H1 (cell line): ENCODE results near the gene YIPF1. TPM values are rescaled to one million over a fixed set of nuclear protein-coding genes. Genes with fewer than 3 reads are reported as not detected.

Experiments
- CTCF ChIA-PET: fragments of 300-600 bp; sonication (Branson Sonifier 250); formaldehyde crosslinking; loops from one replicate; lab custom pipeline; 2021; ENCODE audit not compliant: partially characterized antibody; lab: Charles Lee
- POLR2A ChIA-PET: fragments of 300-600 bp; sonication (Branson Sonifier 250); formaldehyde crosslinking; loops from one replicate; lab custom pipeline; 2021; ENCODE audit warnings: inconsistent platforms; ENCODE audit not compliant: partially characterized antibody; lab: Charles Lee
- DNase-seq, 2 experiments: peaks; one replicate each; pipeline versions ENCODE4 v3.0.0 to v3.0.0-alpha.2; 2010 to 2022; ENCODE audit warnings: low spot score in 2 of 2, low read depth in 1 of 2, mixed read lengths in 1 of 2
- FAIRE-seq: peaks from 2 replicates; lab custom pipeline; 2011; peaks lifted over from hg19 to GRCh38; lab: Jason Lieb, UNC
- H2AFZ ChIP-seq: 2 replicates; pipeline ENCODE4 v1.8.1; 2012; ENCODE audit warnings: low read length, inconsistent platforms
- H2AK5ac ChIP-seq: 2 replicates; pipeline ENCODE4 v1.6.1; 2013; ENCODE audit warnings: low read depth, low read length
- H2BK120ac ChIP-seq: replicated peaks from 2 replicates; pipeline ENCODE3; 2013; ENCODE audit warnings: low read depth, low read length, inconsistent platforms
- H2BK12ac ChIP-seq: 2 replicates; pipeline ENCODE4 v1.6.1; 2013; ENCODE audit warnings: low read depth, low read length
- H2BK15ac ChIP-seq: 2 replicates; pipeline ENCODE4 v1.6.1; 2013; ENCODE audit warnings: low read length
- H2BK20ac ChIP-seq: 2 replicates; pipeline ENCODE4 v1.6.1; 2013; ENCODE audit warnings: low read length
- H2BK5ac ChIP-seq: 2 replicates; pipeline ENCODE4 v1.6.1; 2013; ENCODE audit warnings: low read depth, low read length
- H3K14ac ChIP-seq: 2 replicates; pipeline ENCODE4 v1.6.1; 2013; ENCODE audit warnings: inconsistent platforms; ENCODE audit not compliant: insufficient read length
- H3K18ac ChIP-seq: 2 replicates; pipeline ENCODE4 v1.6.1; 2013; ENCODE audit warnings: low read length; ENCODE audit errors: extremely low read depth
- H3K23ac ChIP-seq: 2 replicates; pipeline ENCODE4 v1.6.1; 2013; ENCODE audit warnings: inconsistent platforms; ENCODE audit not compliant: insufficient read length
- H3K23me2 ChIP-seq: 2 replicates; pipeline ENCODE4 v1.6.1; 2013; ENCODE audit warnings: low read depth, low read length
- H3K27ac ChIP-seq: 2 replicates; pipeline ENCODE4 v1.6.1; 2011; ENCODE audit warnings: low read depth, low read length, inconsistent platforms
- H3K27me3 ChIP-seq, 4 experiments: replicated peaks in 1 of 4; 1 replicate in 1 of 4; 2 replicates in 3 of 4; pipeline versions ENCODE4 v1.6.1 to v1.8.1; 2011 to 2013; ENCODE audit warnings: low read length in 3 of 4, mild to moderate bottlenecking in 3 of 4, inconsistent platforms in 2 of 4, mixed read lengths in 2 of 4, moderate library complexity in 1 of 4; ENCODE audit not compliant: control insufficient read depth in 3 of 4, insufficient read depth in 3 of 4; ENCODE audit errors: extremely low read depth in 1 of 4
- H3K36me3 ChIP-seq, 4 experiments: 2 replicates each; pipeline versions ENCODE4 v1.6.1 to v1.8.1; 2011 to 2013; ENCODE audit warnings: mild to moderate bottlenecking in 4 of 4, low read length in 3 of 4, moderate library complexity in 2 of 4, control low read depth in 1 of 4, inconsistent platforms in 1 of 4; ENCODE audit not compliant: insufficient read depth in 4 of 4, control insufficient read depth in 2 of 4
- H3K4ac ChIP-seq: replicated peaks from 2 replicates; pipeline ENCODE3; 2013; ENCODE audit warnings: low read length, low read depth, mixed read lengths, inconsistent platforms; ENCODE audit not compliant: insufficient read length
- H3K4me1 ChIP-seq, 4 experiments: replicated peaks in 1 of 4; 1 replicate in 1 of 4; 2 replicates in 3 of 4; pipeline versions ENCODE4 v1.6.1 to v1.8.1; 2011 to 2013; ENCODE audit warnings: low read length in 3 of 4, inconsistent platforms in 2 of 4, mixed read lengths in 1 of 4; ENCODE audit not compliant: insufficient read depth in 4 of 4, control insufficient read depth in 3 of 4
- H3K4me2 ChIP-seq, 2 experiments: 2 replicates each; pipeline versions ENCODE4 v1.6.1 to v1.8.1; 2011 to 2013; ENCODE audit warnings: low read depth in 2 of 2, low read length in 2 of 2, control low read depth in 1 of 2, inconsistent platforms in 1 of 2, mild to moderate bottlenecking in 1 of 2; ENCODE audit not compliant: insufficient read depth in 1 of 2
- H3K4me3 ChIP-seq, 4 experiments: fragments of 200-600, 300-600 bp in 1 of 4; sonication (generic), shearing (Covaris generic), sonication (Bioruptor Twin) in 1 of 4; 2 replicates each; pipeline versions ENCODE4 v1.5.1 to v1.8.1; 2011 to 2016; ENCODE audit warnings: low read length in 4 of 4, low read depth in 3 of 4, control low read depth in 2 of 4, inconsistent platforms in 2 of 4, mild to moderate bottlenecking in 2 of 4, mixed read lengths in 1 of 4, moderate library complexity in 1 of 4; ENCODE audit not compliant: insufficient read depth in 2 of 4; ENCODE audit errors: extremely low read depth in 1 of 4
- H3K56ac ChIP-seq: replicated peaks from 2 replicates; pipeline ENCODE3; 2013; ENCODE audit warnings: low read depth, mild to moderate bottlenecking, mixed read lengths, low read length, inconsistent platforms; ENCODE audit not compliant: insufficient read length
- H3K79me1 ChIP-seq: 2 replicates; pipeline ENCODE4 v1.6.1; 2013; ENCODE audit warnings: low read depth, low read length, control low read depth
- H3K79me2 ChIP-seq, 2 experiments: 2 replicates each; pipeline versions ENCODE4 v1.6.1 to v1.8.1; 2012 to 2013; ENCODE audit warnings: low read length in 2 of 2, mild to moderate bottlenecking in 2 of 2, inconsistent platforms in 1 of 2; ENCODE audit not compliant: insufficient read depth in 2 of 2, control insufficient read depth in 1 of 2
- H3K9ac ChIP-seq, 4 experiments: replicated peaks in 1 of 4; 1 replicate in 1 of 4; 2 replicates in 3 of 4; pipeline versions ENCODE4 v1.6.1 to v1.8.1; 2011 to 2013; ENCODE audit warnings: low read depth in 3 of 4, low read length in 3 of 4, control low read depth in 2 of 4, mild to moderate bottlenecking in 2 of 4, moderate library complexity in 2 of 4, inconsistent platforms in 1 of 4; ENCODE audit errors: extremely low read depth in 1 of 4
- H3K9me3 ChIP-seq, 2 experiments: 2 replicates each; pipeline versions ENCODE4 v1.6.1 to v1.8.1; 2012 to 2013; ENCODE audit warnings: mild to moderate bottlenecking in 2 of 2, moderate library complexity in 2 of 2, control low read depth in 1 of 2, inconsistent platforms in 1 of 2, low read depth in 1 of 2, low read length in 1 of 2, mixed read lengths in 1 of 2; ENCODE audit not compliant: insufficient read depth in 2 of 2
- H4K20me1 ChIP-seq, 2 experiments: replicated peaks in 1 of 2; 2 replicates each; pipeline versions ENCODE3 to v1.8.1; 2011 to 2013; ENCODE audit warnings: inconsistent platforms in 2 of 2, low read length in 2 of 2, mild to moderate bottlenecking in 1 of 2; ENCODE audit not compliant: insufficient read depth in 2 of 2, control insufficient read depth in 1 of 2
- H4K5ac ChIP-seq: 2 replicates; pipeline ENCODE4 v1.6.1; 2013; ENCODE audit warnings: low read length, low read depth, mixed read lengths, inconsistent platforms; ENCODE audit not compliant: insufficient read length
- H4K8ac ChIP-seq: 2 replicates; pipeline ENCODE4 v1.8.0; 2013; ENCODE audit warnings: mild to moderate bottlenecking, moderate library complexity, low read length, inconsistent platforms; ENCODE audit not compliant: insufficient read depth; ENCODE audit errors: extremely low read depth
- H4K91ac ChIP-seq: replicated peaks from 2 replicates; pipeline ENCODE3; 2013; ENCODE audit warnings: low read length, mixed read lengths, inconsistent platforms; ENCODE audit not compliant: insufficient read length
- WGBS, 2 experiments: shearing (Covaris generic) in 1 of 2; methylation state at CpG; one replicate each; pipeline versions ENCODE4 v1.1.6 to v1.1.7; 2013 to 2015; ENCODE audit warnings: low lambda C conversion rate in 2 of 2, mixed read lengths in 2 of 2, inconsistent platforms in 1 of 2, low coverage in 1 of 2, missing lambda C conversion rate in 1 of 2; ENCODE audit not compliant: insufficient replicate concordance in 2 of 2, insufficient coverage in 1 of 2, insufficient read length in 1 of 2; ENCODE audit errors: extremely low coverage in 1 of 2, missing lambda C conversion rate in 1 of 2; 5-methylcytosine and 5-hydroxymethylcytosine counted together
- polyA plus RNA-seq, 7 experiments: library from polyadenylated mRNA; depleted of rRNA in 3 of 7; stranded (reverse) in 5 of 7; unstranded in 2 of 7; fragments of >200 nt in 5 of 7; fragments of 200-250 nt in 2 of 7; gene quantifications; 1 replicate in 5 of 7; 2 replicates in 1 of 7; 4 replicates in 1 of 7; pipeline versions ENCODE4 v1.2.1 to v1.2.3, GENCODE V29; 2011 to 2013; ENCODE audit warnings: missing spikeins in 2 of 7, mixed read lengths in 2 of 7
- total RNA-seq: library from RNA; stranded (reverse); fragmentation: NEBNext Ultra II Directional; extraction: Animal tissue kit (Norgen Biotek cat#: 25700); gene quantifications from 2 replicates; pipeline ENCODE4 v1.2.1, GENCODE V29; 2021
- TF ChIP-seq, protein P1 (sequence below), 3 experiments: IDR thresholded peaks; 1 replicate in 2 of 3; 2 replicates in 1 of 3; pipeline versions ENCODE4 v1.5.1 to v1.6.1; 2011; ENCODE audit warnings: low read length in 3 of 3, mild to moderate bottlenecking in 3 of 3, inconsistent platforms in 2 of 3, low read depth in 1 of 3, moderate library complexity in 1 of 3; ENCODE audit not compliant: insufficient read depth in 1 of 3; ENCODE audit errors: control extremely low read depth in 1 of 3

YIPF1 gene
- total and polyA plus RNA-seq, 2 of the 8 experiments (the other 6 are each of a cell fraction or from before 2014, with no cell fraction given): 31.8 to 53.7 TPM

DNA sequence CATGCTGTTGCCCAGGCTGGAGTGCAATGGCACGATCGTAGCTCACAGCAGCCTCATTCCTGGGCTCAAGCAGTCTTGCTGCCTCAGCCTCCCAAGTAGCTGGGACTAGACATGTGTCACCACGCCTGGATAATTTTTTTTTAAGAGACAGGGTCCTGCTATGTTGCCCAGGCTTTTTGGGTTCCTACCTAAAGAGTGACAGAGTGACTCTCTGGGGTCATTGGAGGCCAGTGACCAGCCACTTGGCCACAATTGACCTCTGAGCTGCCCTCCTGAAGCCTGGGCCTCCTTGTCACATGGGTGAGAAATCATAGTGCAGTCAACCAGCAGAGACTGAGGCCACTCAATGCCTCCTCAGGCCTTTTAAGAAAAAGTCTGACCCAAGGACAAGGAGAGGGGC, 10.1 kb upstream of the YIPF1 start:
- no peak overlapping the region for H4K8ac ChIP-seq
- H3K4me1 ChIP-seq: no peaks in the 10 kb centered on the region
- FAIRE-seq (no peak), DNase-seq (no peak)
- H3K79me2 ChIP-seq: no peaks in the 10 kb centered on the region
- no peak overlapping the region for H3K23ac ChIP-seq
- no peak overlapping the region for H3K4me3 ChIP-seq
- no peak overlapping the region for H2AK5ac ChIP-seq
- H3K79me1 ChIP-seq: no peaks in the 10 kb centered on the region
- ChIA-PET CTCF (interaction anchor here (1.3 to 3.2 kb wide), 7 partner anchors 10 to 60 kb away, joined by 3 to 17 read pairs (median 6); no protein-coding TSS in a partner anchor), POLR2A (interaction anchor here (1.4 kb wide), 1 partner anchor 14 kb away, joined by 3 read pairs; no protein-coding TSS in a partner anchor)
- no peaks in the 10 kb centered on the region for H3K36me3 ChIP-seq
- WGBS, 2 experiments: 81% methylated on average over 3 of the region's 3 CpGs; no CpG with 5 or more reads in 1 of the 2 experiments
- H3K56ac ChIP-seq: no peak overlapping the region
- no peak overlapping the region for H4K91ac ChIP-seq
- no peaks in the 10 kb centered on the region for H3K23me2 ChIP-seq
- H4K20me1 ChIP-seq: no peaks in the 10 kb centered on the region
- H3K4me2 ChIP-seq: no peak overlapping the region
- H3K27ac ChIP-seq: no peak overlapping the region
- H2BK20ac ChIP-seq: no peak overlapping the region
- no peak overlapping the region for H2BK5ac ChIP-seq
- no peaks in the 10 kb centered on the region for H3K9me3 ChIP-seq
- no peak overlapping the region for H2BK120ac ChIP-seq
- H3K9ac ChIP-seq: no peak overlapping the region
- TF ChIP-seq, protein P1, sequence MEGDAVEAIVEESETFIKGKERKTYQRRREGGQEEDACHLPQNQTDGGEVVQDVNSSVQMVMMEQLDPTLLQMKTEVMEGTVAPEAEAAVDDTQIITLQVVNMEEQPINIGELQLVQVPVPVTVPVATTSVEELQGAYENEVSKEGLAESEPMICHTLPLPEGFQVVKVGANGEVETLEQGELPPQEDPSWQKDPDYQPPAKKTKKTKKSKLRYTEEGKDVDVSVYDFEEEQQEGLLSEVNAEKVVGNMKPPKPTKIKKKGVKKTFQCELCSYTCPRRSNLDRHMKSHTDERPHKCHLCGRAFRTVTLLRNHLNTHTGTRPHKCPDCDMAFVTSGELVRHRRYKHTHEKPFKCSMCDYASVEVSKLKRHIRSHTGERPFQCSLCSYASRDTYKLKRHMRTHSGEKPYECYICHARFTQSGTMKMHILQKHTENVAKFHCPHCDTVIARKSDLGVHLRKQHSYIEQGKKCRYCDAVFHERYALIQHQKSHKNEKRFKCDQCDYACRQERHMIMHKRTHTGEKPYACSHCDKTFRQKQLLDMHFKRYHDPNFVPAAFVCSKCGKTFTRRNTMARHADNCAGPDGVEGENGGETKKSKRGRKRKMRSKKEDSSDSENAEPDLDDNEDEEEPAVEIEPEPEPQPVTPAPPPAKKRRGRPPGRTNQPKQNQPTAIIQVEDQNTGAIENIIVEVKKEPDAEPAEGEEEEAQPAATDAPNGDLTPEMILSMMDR (IDR thresholded peaks at IDR 0.05; ENCODE audit: control extremely low read depth in 1 of 3, insufficient read depth in 1 of 3, low read depth in 1 of 3, low read length in 3 of 3): no peak
- no peak overlapping the region for H3K14ac ChIP-seq
- no peak overlapping the region for H2AFZ ChIP-seq
- no peak overlapping the region for H2BK12ac ChIP-seq
- no peak overlapping the region for H4K5ac ChIP-seq
- no peak overlapping the region for H2BK15ac ChIP-seq
- H3K18ac ChIP-seq: no peak overlapping the region
- H3K27me3 ChIP-seq: no peaks in the 10 kb centered on the region
- H3K4ac ChIP-seq: no peak overlapping the region
